GM20000 (cell line): ENCODE results near the gene CFAP97D2.

Experiments used
- DNase-seq: peaks from one replicate; pipeline ENCODE4 v3.0.0; 2012; ENCODE audit warnings: low spot score
- CTCF ChIP-seq: IDR thresholded peaks from 2 replicates; pipeline ENCODE4 v1.5.1; 2012; ENCODE audit warnings: mild to moderate bottlenecking, control low read depth; ENCODE audit errors: extremely low read depth, missing control alignments

Gene CFAP97D2

GRCh38 chr13:114213980-114214379 lies 34.9 kb downstream of the CFAP97D2 start:
- DNase-seq = no peak
- no peak for TF ChIP-seq CTCF

- no peak for DNase-seq
- TF ChIP-seq CTCF = no peak
Measured at GRCh38 chr13:114219392-114219791, 40.3 kb downstream of the CFAP97D2 start.

- no peak for TF ChIP-seq CTCF
- no peak for DNase-seq
Measured at GRCh38 chr13:114222461-114222968, 43.5 kb downstream of the CFAP97D2 start.

- no peak for DNase-seq
- TF ChIP-seq CTCF = no peak
Measured at GRCh38 chr13:114224201-114224600, 45.1 kb downstream of the CFAP97D2 start.

GRCh38 chr13:114225610-114226009 lies 46.6 kb downstream of the CFAP97D2 start:
- TF ChIP-seq CTCF = no peak
- no peak for DNase-seq

GRCh38 chr13:114226088-114226487 lies 47.0 kb downstream of the CFAP97D2 start:
- no peak for DNase-seq
- TF ChIP-seq CTCF = no peak

- peak; percentile 97 for TF ChIP-seq CTCF
- peak; percentile 88 for DNase-seq
Measured at GRCh38 chr13:114226699-114227323, 47.8 kb downstream of the CFAP97D2 start.
